ENCODE data around the gene PLET1. TPM values are rescaled to one million over a fixed set of nuclear protein-coding genes. Genes with fewer than 3 reads are reported as not detected.

Gene PLET1
- total and polyA plus RNA-seq, 2 donors (not counting 3 experiments of a cell fraction or from before 2014, with no cell fraction given), result not detected

- H3K9me1 ChIP-seq (replicated peaks; ENCODE audit: control insufficient read depth, extremely low read depth, insufficient read depth, low read length), result no peaks in the 10 kb centered on the region
- H3K27me3 ChIP-seq (ENCODE audit: control insufficient read depth in 2 of 2, insufficient read depth in 2 of 2, low read length in 2 of 2), result no peaks in the 10 kb centered on the region
- no peak overlapping the region for H3K4me2 ChIP-seq (ENCODE audit: insufficient read depth, low read length)
- no peak for FAIRE-seq
- H3K9ac ChIP-seq (replicated peaks; ENCODE audit: extremely low read depth, insufficient read depth, low read length), result no peak overlapping the region
- H3K9me3 ChIP-seq (replicated peaks; ENCODE audit: control insufficient read depth, insufficient read depth, low read length), result no peaks in the 10 kb centered on the region
- no peak overlapping the region for H3K27ac ChIP-seq (ENCODE audit: insufficient read depth, low read depth, low read length)
- H2AFZ ChIP-seq (ENCODE audit: low read depth, low read length), result no peak overlapping the region
- DNase-seq (ENCODE audit: low read depth, low spot score), result no peak
- H3K4me1 ChIP-seq (ENCODE audit: control insufficient read depth, extremely low read depth, insufficient read depth, low read length), result peaks cover 10% of the 10 kb centered on the region
- ChIA-PET POLR2A (no interaction called here), CTCF (interaction anchor here (1.1 to 1.8 kb wide), 3 partner anchors 9 to 50 kb away, joined by 3 to 13 read pairs (median 4); no protein-coding TSS in a partner anchor)
- no TSS peak for BruUV-seq (replicated peaks)
- H3K36me3 ChIP-seq (ENCODE audit: control insufficient read depth in 2 of 2, extremely low read depth in 1 of 2, insufficient read depth in 2 of 2, low read length in 2 of 2), result peaks cover 7 to 19% of the 10 kb centered on the region in 2 experiments
- intact Hi-C loops (cut with micrococcal nuclease) (no loop called here), dilution Hi-C loops (cut with MboI; ENCODE audit: extremely low pct_ligation_motif_present, low sequenced_read_pairs) (no loop called here)
- TF ChIP-seq GATA2 (IDR thresholded peaks at IDR 0.05; ENCODE audit: insufficient read depth, insufficient read length, low read depth, low read length) (no peak), MAX (IDR thresholded peaks at IDR 0.05; ENCODE audit: insufficient read depth, insufficient read length) (no peak), FOS (IDR thresholded peaks at IDR 0.05; ENCODE audit: borderline replicate concordance, insufficient read depth, low read length) (no peak), MYC (IDR thresholded peaks at IDR 0.05; ENCODE audit: low read depth, low read length) (no peak), CTCF (IDR thresholded peaks at IDR 0.05; ENCODE audit: extremely low read depth in 1 of 2, insufficient read depth in 1 of 2, low read depth in 1 of 2, low read length in 2 of 2) (no peak), JUN (IDR thresholded peaks at IDR 0.05; ENCODE audit: borderline replicate concordance, insufficient read depth, insufficient read length, low read depth) (no peak), POLR2AphosphoS5 (IDR thresholded peaks at IDR 0.05; ENCODE audit: insufficient read depth, low read depth, low read length) (no peak), POLR2A (IDR thresholded peaks at IDR 0.05; ENCODE audit: low read depth, low read length) (no peak), EZH2 (IDR thresholded peaks at IDR 0.05; ENCODE audit: borderline replicate concordance, low read depth, low read length, severe bottlenecking) (no peak)
- no peaks in the 10 kb centered on the region for H4K20me1 ChIP-seq (replicated peaks; ENCODE audit: control insufficient read depth, extremely low read depth, insufficient read depth, low read length)
- no peak overlapping the region for H3K4me3 ChIP-seq (replicated peaks in 1 of 3; ENCODE audit: insufficient read depth in 1 of 3, low read depth in 1 of 3, low read length in 3 of 3)
- H3K79me2 ChIP-seq (ENCODE audit: control insufficient read depth, insufficient read depth, low read length), result peaks cover 22% of the 10 kb centered on the region
Measured at GRCh38 chr11:112229746-112230433, 30.8 kb downstream of the PLET1 start.

All from endothelial cell of umbilical vein (primary cell).